ENCODE results near the gene SLX9. TPM values are rescaled to one million over a fixed set of nuclear protein-coding genes. Genes with fewer than 3 reads are reported as not detected.

SLX9 gene
- total RNA-seq, 1 experiment from 2014 or later, result 74.3 TPM

GRCh38 chr21:44921928-44922327 is 17.9 kb upstream of the SLX9 start:
- no peaks in the 10 kb centered on the region; a peak in 1 of 7 replicates for H3K36me3 Mint-ChIP-seq (ENCODE audit: insufficient read depth in 1 of 3, low read depth in 3 of 3)
- H4K20me1 ChIP-seq (ENCODE audit: control insufficient read depth, insufficient read depth, insufficient read length), result no peaks in the 10 kb centered on the region
- H3K4me1 ChIP-seq (ENCODE audit: insufficient read depth, low read length), result peaks cover 3% of the 10 kb centered on the region; the same call in 1 of the 2 replicates
- no peak overlapping the region for H4K8ac ChIP-seq (replicated peaks; ENCODE audit: insufficient read length, low read depth, low read length)
- no peak overlapping the region for H4K91ac ChIP-seq (ENCODE audit: insufficient read length, low read depth, low read length)
- H2AFZ ChIP-seq (ENCODE audit: low read length), result no peak overlapping the region
- no peak overlapping the region for H3K4me2 ChIP-seq (ENCODE audit: insufficient read depth, insufficient read length, low read length)
- WGBS (ENCODE audit: extremely low coverage, insufficient read length, low lambda C conversion rate), result no CpG with 5 or more reads among the region's 5 CpGs
- no peak overlapping the region for H3K4me3 Mint-ChIP-seq
- no peak overlapping the region for H2BK120ac ChIP-seq (ENCODE audit: low read depth, low read length, poor library complexity, severe bottlenecking)
- H3K27me3 Mint-ChIP-seq (ENCODE audit: low read depth), result peaks cover 75% of the 10 kb centered on the region
- no peak for DNase-seq
- no peak overlapping the region for H4K5ac ChIP-seq (ENCODE audit: insufficient read length, low read depth, low read length)
- H3K27ac ChIP-seq (ENCODE audit: insufficient read length, low read depth, low read length), result no peak overlapping the region
- no peaks in the 10 kb centered on the region for H3K79me1 ChIP-seq (ENCODE audit: insufficient read depth, low read depth, low read length, poor library complexity, severe bottlenecking)
- H2BK20ac ChIP-seq (ENCODE audit: low read depth, low read length, poor library complexity, severe bottlenecking), result no peak overlapping the region
- H3K27ac Mint-ChIP-seq, result no peak overlapping the region; a peak in 1 of 7 replicates
- H3K9me3 Mint-ChIP-seq, result no peaks in the 10 kb centered on the region; a peak in 1 of 5 replicates
- no peak overlapping the region for H3K23ac ChIP-seq (ENCODE audit: insufficient read length, low read depth, low read length)
- H2BK15ac ChIP-seq (ENCODE audit: low read depth, low read length), result no peak overlapping the region
- no peak overlapping the region for H3K9ac ChIP-seq (ENCODE audit: extremely low read depth, insufficient read length, low read length)
- no peak overlapping the region for H3K56ac ChIP-seq (ENCODE audit: insufficient read length, low read depth, low read length)
- peaks cover 50% of the 10 kb centered on the region; the same call in 1 of the 2 replicates for H3K27me3 ChIP-seq (ENCODE audit: insufficient read depth, low read length)
- no peaks in the 10 kb centered on the region for H3K23me2 ChIP-seq (ENCODE audit: insufficient read length, low read depth, low read length, poor library complexity, severe bottlenecking)
- no peak overlapping the region for H2BK12ac ChIP-seq (ENCODE audit: insufficient read length, low read depth, low read length)
- peaks cover 11 to 22% of the 10 kb centered on the region in 2 experiments for H3K4me1 Mint-ChIP-seq
- no peak overlapping the region for H3T11ph ChIP-seq (ENCODE audit: low read length)
- H2BK5ac ChIP-seq (ENCODE audit: insufficient read length, low read length), result no peak overlapping the region
- H3K14ac ChIP-seq (ENCODE audit: insufficient read depth, low read length), result no peak overlapping the region
- TF ChIP-seq CTCF (conservative IDR thresholded peaks at IDR 0.05), result no peak
- no peaks in the 10 kb centered on the region for H3K79me2 ChIP-seq (ENCODE audit: insufficient read depth, low read length)
- no peak overlapping the region for H3K4ac ChIP-seq (ENCODE audit: low read depth, low read length)
- H3K18ac ChIP-seq (ENCODE audit: insufficient read length, low read depth, low read length), result no peak overlapping the region
- H3K9me3 ChIP-seq (ENCODE audit: control insufficient read depth, low read depth, low read length), result no peaks in the 10 kb centered on the region
- no peak overlapping the region for H2AK5ac ChIP-seq (ENCODE audit: insufficient read length, low read length)
